GM21390 (cell line): ENCODE measurements around the gene LPO.

ENCODE experiments used
- ATAC-seq: cut with Tn5 transposase; IDR thresholded peaks from one replicate; pipeline ENCODE4 v1.9.1; 2021; ENCODE audit not compliant: unreplicated experiment

Gene LPO

DNA sequence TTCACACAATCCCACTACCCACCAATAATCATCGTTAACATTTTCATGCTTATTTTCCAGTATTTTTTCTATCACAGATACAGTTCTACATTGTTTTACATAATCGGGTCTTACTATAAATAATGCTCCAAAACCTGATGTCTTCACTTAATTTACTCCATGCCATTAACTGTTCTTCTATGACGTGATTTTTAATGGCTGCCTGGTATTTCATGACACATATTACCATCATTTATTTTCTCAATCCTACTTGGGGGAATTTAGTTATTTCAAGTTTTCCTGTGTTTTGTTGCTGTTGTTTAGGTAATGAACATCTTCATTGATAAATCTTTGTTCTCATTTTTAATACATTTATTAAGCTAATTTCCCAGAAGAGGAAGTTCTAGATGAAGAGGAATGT is 14.7 kb downstream of the LPO start:
- no peak for ATAC-seq

DNA sequence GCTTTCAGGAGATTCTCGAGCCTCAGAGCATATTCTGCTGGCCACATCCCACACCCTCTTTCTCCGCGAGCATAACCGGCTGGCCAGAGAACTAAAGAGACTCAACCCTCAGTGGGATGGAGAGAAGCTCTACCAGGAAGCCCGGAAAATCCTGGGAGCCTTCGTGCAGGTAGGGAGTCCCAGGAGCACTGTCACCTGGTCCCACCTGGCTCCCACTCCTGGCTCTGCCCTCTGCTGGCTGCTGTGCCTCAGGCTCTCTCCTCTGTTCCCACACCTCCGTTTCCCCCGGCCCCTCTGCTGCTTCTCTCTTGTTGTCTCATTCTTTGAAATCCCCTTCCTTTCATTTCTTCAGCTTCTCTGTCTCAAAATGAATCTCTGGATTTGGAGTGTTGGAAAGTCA is 16.4 kb downstream of the LPO start:
- no peak for ATAC-seq

- no peak for ATAC-seq
Measured at GRCh38 chr17:58262149-58262548, 23.8 kb downstream of the LPO start.

- no peak for ATAC-seq
Measured at GRCh38 chr17:58263773-58264172, 25.4 kb downstream of the LPO start.

DNA sequence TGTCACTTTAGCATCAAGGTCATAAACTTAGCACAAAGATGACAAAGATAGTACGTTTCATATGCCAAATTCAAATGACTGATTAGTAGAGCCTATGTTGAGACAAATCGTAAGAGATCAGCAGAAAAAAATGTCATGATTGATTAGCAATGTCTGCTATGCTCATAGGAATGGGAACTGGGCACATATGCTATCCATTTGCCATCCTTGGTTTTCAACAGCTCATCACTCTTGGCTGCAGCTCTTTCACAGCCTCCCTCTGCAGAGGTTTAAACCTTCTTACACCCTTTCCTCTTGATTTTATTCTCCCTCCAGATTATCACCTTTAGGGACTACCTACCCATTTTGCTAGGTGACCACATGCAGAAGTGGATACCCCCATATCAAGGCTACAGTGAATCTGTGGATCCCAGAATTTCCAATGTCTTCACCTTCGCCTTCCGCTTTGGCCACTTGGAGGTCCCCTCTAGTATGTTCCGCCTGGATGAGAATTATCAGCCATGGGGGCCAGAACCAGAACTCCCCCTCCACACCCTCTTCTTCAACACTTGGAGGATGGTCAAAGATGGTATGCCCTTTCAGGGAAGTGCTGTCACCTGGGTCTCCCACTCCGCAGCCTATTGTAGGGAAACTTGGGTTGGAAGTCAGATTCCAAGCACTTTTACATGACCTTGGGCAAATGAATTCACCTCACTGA is 26.2 kb downstream of the LPO start:
- ATAC-seq: no peak

DNA sequence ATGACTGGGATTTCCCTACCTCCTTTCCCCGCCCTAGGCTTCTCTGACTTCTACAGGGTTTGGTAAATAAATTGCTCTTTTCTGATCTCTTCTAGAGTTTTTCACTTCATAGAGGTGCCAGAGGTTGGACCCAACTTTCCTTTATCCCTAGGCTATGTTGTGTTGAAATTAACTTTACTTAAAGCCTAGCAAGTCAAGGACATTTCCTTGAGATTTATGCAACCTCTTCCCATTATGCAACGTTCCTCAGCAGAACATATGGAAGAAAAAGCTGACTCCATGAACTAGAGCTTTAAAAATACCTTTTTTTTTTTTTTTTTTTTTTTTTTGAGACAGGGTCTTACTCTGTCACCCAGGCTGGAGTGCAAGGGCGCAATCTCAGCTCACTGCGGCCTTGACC is 26.9 kb downstream of the LPO start:
- ATAC-seq: no peak

DNA sequence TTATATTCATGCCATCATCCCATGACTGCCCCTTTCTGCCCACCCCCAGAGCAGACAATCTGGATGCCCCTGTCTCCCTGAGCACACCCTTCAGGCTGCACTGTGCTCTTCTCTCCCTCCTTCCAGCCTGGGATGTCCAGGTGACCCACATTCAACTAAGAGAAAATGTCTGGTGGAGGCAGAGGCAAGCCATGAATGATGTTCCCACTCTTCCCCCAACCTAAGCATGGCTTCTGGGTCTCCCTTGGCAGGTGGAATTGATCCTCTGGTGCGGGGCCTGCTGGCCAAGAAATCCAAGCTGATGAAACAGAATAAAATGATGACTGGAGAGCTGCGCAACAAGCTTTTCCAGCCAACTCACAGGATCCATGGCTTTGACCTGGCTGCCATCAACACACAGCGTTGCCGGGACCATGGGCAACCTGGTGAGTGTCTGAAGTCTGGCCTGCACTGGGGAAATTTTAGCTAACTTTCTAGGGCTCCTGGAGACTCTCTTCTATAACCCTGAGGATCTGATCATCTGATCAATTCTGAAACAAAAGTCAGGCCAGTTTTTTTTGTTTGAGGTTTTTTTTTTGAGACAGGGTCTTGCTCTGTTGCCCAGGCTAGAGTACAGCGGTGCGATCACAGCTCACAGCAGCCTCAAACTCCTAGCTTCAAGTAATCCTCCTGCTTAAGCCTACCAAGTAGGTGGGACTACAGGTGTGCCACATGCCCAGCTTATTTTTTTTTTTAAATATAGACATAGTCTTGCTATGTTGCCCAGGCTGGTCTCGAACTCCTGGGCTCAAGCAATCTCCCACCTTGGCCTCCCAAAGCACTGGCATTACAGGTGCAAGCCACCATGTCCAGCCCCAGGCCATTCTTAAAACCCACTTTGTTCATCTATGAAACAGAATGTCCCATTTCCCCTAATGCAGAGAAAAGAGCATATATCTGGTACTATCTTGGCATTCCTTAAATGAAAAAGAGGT is 27.8 kb downstream of the LPO start:
- no peak for ATAC-seq

GRCh38 chr17:58267347-58268324 is 29.3 kb downstream of the LPO start:
- ATAC-seq: no peak

DNA sequence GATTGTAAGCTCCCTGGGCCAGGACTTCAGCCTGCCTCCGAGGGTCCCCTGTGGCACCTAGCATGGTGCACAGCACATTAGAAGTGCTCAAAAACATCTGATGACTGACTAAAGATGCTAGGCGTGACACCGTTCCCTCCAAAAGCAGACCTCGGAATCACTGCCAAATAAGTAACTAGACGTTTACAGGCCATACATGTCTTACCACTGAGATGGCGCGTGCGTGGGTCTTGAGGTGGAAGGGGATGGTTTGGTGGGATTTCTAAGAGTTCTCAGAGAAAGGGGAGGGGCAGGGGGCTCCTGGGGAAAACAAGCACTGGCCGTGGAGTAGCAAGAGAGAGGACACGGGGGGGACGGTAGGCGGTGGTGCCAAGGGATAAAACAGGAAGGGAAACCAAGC is 29.9 kb downstream of the LPO start:
- no peak for ATAC-seq

GRCh38 chr17:58268774-58269556 is 30.6 kb downstream of the LPO start:
- no peak for ATAC-seq

DNA sequence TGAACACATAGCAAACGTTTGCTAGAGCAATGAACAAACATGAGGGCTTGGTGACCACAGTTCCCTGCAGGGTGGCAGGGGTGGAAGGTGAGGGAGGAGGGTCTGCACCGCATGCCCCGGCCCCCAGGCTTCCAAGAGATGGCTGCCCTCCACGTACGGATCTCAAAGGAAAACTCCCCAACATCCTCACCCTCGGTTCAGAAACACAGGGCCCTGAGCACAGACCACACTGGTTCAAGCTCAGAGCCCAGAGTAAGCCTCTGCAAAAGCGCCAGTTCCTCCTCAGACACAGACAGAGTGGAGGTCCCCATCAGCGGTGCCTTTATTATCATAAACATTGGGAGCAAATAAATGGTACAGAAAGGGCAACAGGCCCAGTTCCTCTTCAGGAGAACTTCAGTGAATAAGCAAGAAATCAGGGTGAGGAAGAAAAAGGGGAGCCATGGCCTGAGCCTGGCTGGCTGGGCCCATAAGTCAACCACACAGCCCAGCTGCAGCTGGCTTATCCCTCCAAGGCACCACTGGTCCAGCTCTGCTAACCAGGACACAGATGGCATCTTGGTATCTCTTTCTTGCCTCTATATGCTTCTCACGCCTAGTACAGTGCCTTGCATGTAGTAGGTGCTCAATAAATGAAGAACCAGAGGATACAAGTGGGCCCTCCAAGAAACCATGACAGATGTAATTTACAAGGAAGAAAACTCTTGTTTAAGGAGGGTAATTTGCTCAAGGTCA is 31.3 kb downstream of the LPO start:
- no peak for ATAC-seq

GRCh38 chr17:58270476-58271215 is 32.3 kb downstream of the LPO start:
- no peak for ATAC-seq

DNA sequence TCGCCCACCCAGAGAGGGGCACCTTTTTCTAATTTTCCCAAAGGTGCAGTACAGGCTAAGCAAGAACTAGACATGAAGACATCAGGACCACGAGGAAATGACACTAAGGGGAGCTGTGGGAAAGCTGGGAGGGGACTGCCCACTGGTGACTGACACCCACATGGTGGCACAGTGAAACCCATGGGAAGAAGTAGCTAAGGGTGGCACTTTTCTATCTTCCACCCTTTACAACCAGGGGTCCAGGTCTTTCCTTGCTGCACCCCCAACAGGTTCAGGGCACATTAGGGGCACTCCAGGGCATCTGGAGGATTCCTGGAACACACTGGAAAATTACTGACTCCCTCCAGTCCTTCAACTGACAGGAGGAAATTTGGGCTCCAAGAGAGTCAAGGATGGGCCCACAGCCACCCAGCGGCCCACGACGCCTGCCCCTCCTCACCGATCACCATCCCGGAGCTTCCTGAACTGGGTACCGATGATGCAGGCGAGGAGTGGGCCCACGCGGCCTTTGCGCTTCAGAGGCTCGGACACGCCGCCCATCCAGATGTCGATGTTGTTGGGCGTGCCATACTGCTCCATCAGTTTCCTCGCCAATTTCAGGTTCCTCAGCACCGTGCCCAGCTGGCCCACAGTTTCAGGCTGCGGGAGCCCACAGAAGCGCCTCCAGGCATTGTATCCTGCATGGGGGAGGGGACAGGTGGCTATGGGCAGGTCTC is 33.0 kb downstream of the LPO start:
- no peak for ATAC-seq

- no peak for ATAC-seq
Measured at GRCh38 chr17:58272367-58273280, 34.2 kb downstream of the LPO start.

DNA sequence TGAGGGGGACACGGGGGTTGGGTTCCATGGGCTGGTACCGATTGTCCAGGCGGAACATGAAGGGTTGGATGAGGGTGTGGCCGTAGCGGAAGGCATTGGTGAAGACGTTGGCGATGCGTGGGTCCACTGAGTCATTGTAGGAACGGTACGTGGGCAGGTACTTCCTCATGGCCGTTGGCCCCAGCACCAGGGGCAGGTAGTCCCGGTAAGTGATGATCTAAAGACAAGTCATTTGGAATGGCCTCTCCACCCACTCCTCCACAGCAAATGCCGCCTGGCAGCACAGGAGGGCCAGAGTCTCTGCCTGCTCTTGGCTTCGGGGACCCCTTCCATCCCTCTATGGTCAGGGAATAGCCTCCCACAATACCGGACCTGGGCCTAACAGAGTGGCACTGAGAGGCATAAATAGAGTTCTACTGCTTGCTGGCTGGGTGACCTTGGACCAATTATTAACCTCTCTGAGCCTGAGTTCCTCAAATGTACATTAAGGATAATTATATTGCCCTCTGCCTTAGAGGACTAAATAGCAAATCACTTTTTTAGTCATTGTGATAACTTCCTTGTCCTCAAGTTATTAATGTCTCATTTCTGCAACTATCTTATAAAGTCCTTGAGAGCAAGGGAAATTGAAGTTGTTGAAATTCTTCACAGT is 35.2 kb downstream of the LPO start:
- no peak for ATAC-seq

DNA sequence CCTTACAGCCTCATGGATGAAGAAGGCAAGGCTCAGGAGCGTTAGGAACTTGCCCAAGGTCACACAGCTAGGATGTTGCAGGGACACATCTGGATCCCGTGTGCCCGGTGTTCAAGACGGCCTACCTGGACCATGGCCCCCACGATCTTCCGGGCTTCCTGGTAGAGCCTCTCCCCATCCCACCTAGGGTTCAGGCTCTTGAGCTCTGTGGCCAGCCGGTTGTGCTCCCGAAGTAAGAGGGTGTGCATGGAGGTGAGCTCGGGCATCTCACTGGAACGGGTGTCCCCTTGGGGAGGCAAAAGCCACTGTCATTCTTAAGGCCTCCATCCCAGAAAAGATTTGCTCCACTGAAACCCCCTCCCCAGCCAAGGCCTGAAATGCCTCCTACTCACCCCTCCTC is 37.0 kb downstream of the LPO start:
- ATAC-seq: no peak

- ATAC-seq: no peak
Measured at GRCh38 chr17:58276423-58276822, 38.0 kb downstream of the LPO start.
